T-helper 17 cell (primary cell): Measurements from ENCODE around the gene AP3S1. TPM values are rescaled to one million over a fixed set of nuclear protein-coding genes. Genes with fewer than 3 reads are reported as not detected.
"Not testable (repeated sequence)": the region's sequence is repeated elsewhere in the genome, so short reads cannot be mapped to it uniquely, and the experiment has no call there.

ENCODE experiments used
- ATAC-seq: fragments of 150-1000 bp; cut with Tn5 transposase; 2 replicates; pipeline ENCODE4 v1.10.0; 2021; ENCODE audit warnings: mild to moderate bottlenecking, moderate library complexity
- DNase-seq, 3 donors: peaks; one replicate each; pipeline versions ENCODE4 v3.0.0 to v3.0.0-alpha.2; 2020 to 2021
- H3K9me3 ChIP-seq: one replicate; pipeline ENCODE4 v1.7.0; 2013; ENCODE audit warnings: low read length, mild to moderate bottlenecking; ENCODE audit not compliant: control insufficient read depth, poor library complexity, severe bottlenecking
- H3K27ac Mint-ChIP-seq: one replicate; pipeline ENCODE4 v1.8.0; 2022; ENCODE audit warnings: mild to moderate bottlenecking, moderate library complexity, mixed read lengths
- H3K27me3 Mint-ChIP-seq: one replicate; pipeline ENCODE4 v1.8.0; 2022; ENCODE audit warnings: mixed read lengths
- H3K36me3 Mint-ChIP-seq: one replicate; pipeline ENCODE4 v1.8.0; 2022; ENCODE audit warnings: low read depth, mixed read lengths
- H3K4me1 Mint-ChIP-seq: one replicate; pipeline ENCODE4 v1.8.0; 2022; ENCODE audit warnings: mild to moderate bottlenecking, mixed read lengths
- H3K4me3 Mint-ChIP-seq: one replicate; pipeline ENCODE4 v1.8.0; 2022; ENCODE audit warnings: mild to moderate bottlenecking, moderate library complexity, mixed read lengths
- total RNA-seq, 4 donors: library from RNA in 2 of 4; stranded (reverse) in 2 of 4; gene quantifications; one replicate each; pipeline ENCODE4 v1.2.3 and lab custom pipeline; 2022 to 2026

Gene AP3S1
- total RNA-seq, 2 donors from 2014 or later, result 44.5 to 45.0 TPM

DNA sequence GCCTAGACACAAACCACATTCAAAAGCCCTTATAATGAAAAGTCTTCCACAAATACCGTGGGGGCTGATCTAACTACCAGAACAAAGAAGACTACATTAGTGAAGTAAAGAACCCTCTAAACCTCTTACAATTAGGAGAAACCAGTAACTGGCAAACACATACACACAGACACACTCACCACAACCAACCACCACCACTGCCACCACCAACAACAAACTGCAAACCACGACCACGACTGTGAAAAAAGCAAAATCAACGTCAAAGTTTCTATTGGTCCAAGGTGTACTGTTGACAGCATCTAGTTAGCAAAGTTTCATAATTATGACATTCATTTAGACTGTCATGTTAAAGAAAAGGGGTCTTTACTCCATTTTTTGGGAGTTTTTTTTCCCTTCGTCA lies 28.0 kb upstream of the AP3S1 start:
- Mint-ChIP-seq H3K27ac (no peak overlapping the region), H3K4me3 (no peak overlapping the region), H3K27me3 (peaks cover 73% of the 10 kb centered on the region), H3K4me1 (peaks cover 15% of the 10 kb centered on the region), H3K36me3 (peaks cover 3% of the 10 kb centered on the region)
- no peak for DNase-seq
- H3K9me3 ChIP-seq, result no peaks in the 10 kb centered on the region
- no peak for ATAC-seq

DNA sequence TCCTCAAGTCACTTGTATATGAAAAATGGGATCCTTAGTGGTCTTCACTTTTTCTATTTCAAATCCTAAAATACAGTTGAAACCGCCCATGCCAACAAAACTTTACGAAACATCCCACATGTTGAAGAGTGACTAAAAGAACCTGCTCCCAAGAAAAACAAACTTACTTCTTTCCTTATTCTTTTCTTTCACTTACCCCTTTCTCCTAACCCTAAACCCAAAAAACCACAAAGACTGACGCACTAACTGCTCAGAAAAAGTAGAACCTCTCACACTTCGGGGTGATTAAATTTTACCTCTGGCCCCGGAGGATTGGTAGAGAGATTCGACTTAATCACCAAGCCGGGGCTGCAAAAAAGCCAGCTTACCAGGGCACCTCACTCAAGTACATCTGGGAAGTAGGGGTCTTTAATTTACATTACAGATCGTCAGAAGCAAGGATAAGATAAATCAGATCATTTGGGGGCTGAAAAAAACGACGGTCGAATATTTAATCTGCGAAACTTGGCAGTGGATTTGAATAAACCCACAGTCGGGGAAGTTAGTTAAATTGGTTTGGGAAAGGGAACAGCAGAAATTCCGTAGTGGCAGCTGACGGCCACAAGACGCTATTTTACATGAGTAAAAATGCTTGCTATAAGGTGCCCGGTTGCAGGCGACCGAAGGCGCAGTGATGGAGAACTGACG lies 26.6 kb upstream of the AP3S1 start:
- no peaks in the 10 kb centered on the region for H3K9me3 ChIP-seq
- peaks cover 3% of the 10 kb centered on the region for H3K36me3 Mint-ChIP-seq
- peaks cover 81% of the 10 kb centered on the region for H3K27me3 Mint-ChIP-seq
- DNase-seq, result no peak
- no peak overlapping the region for H3K27ac Mint-ChIP-seq
- no peak for ATAC-seq
- H3K4me3 Mint-ChIP-seq, result peak overlapping the region; percentile 53
- H3K4me1 Mint-ChIP-seq, result peaks cover 15% of the 10 kb centered on the region

DNA sequence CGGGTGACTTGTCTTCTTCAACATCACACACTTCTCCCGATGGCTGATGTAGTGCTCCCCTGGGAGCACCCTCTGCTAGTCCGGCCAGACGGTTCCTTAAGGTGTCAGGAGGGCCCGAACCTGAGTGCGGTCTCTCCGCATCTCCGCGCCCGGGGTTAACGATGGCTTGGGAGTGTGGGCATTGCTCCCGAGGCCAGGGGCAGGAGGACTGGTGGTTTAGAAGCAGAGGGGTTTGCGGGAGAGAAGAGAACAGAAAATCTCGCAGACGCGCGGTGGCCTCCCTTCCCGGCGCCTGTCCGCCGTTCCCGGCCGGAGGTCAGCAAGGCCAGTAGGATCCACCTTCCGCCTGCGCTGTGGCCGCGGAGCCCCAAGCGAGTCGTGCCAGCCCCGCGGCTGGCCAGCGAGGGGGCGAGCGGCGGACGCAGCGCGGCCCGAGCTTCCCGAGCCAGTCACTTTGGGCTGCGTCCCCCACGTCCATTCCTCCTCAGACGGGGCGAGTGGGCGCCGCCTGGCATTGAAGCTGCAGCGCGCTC lies 26.0 kb upstream of the AP3S1 start:
- Mint-ChIP-seq H3K4me1 (peaks cover 15% of the 10 kb centered on the region), H3K36me3 (peaks cover 3% of the 10 kb centered on the region), H3K27ac (no peak overlapping the region), H3K4me3 (peak overlapping the region; percentile 83), H3K27me3 (peaks cover 85% of the 10 kb centered on the region)
- DNase-seq (no peak), ATAC-seq (peak; percentile 32)
- H3K9me3 ChIP-seq, result no peaks in the 10 kb centered on the region

- H3K4me1 Mint-ChIP-seq, result peaks cover 15% of the 10 kb centered on the region
- DNase-seq, result no peak
- H3K27ac Mint-ChIP-seq, result no peak within 1 kb of the TSS
- H3K9me3 ChIP-seq, result no peaks in the 10 kb centered on the region
- H3K4me3 Mint-ChIP-seq, result peak within 1 kb of the TSS; percentile 83
- ATAC-seq, result peak; percentile 62
- peaks cover 78% of the 10 kb centered on the region for H3K27me3 Mint-ChIP-seq
- peaks cover 3% of the 10 kb centered on the region for H3K36me3 Mint-ChIP-seq
These were observed 25.3 kb upstream of the AP3S1 start, which contains the start of gene CDO1 for GRCh38 chr5:115816226-115817081. TSS of gene CDO1 (minus strand) at chr5:115816659. CDS start at chr5:115816397, 262 bp downstream.

GRCh38 chr5:115817386-115817785 lies 24.3 kb upstream of the AP3S1 start:
- Mint-ChIP-seq H3K4me1 (peaks cover 15% of the 10 kb centered on the region), H3K27ac (no peak overlapping the region), H3K4me3 (peak overlapping the region; percentile 34), H3K27me3 (peaks cover 71% of the 10 kb centered on the region), H3K36me3 (peaks cover 3% of the 10 kb centered on the region)
- DNase-seq (no peak), ATAC-seq (no peak)
- no peaks in the 10 kb centered on the region for H3K9me3 ChIP-seq

- Mint-ChIP-seq H3K27ac (no peak overlapping the region), H3K4me1 (peaks cover 15% of the 10 kb centered on the region), H3K36me3 (peaks cover 3% of the 10 kb centered on the region), H3K27me3 (peaks cover 57% of the 10 kb centered on the region), H3K4me3 (no peak overlapping the region)
- no peak for DNase-seq
- ATAC-seq, result no peak
- H3K9me3 ChIP-seq, result no peaks in the 10 kb centered on the region
These were observed 22.9 kb upstream of the AP3S1 start for GRCh38 chr5:115818821-115819220.

- Mint-ChIP-seq H3K4me3 (no peak overlapping the region), H3K27ac (no peak overlapping the region), H3K27me3 (peaks cover 37% of the 10 kb centered on the region), H3K36me3 (no peaks in the 10 kb centered on the region), H3K4me1 (peaks cover 8% of the 10 kb centered on the region)
- ATAC-seq, result no peak
- DNase-seq, result no peak
- H3K9me3 ChIP-seq, result no peaks in the 10 kb centered on the region
These were observed 20.9 kb upstream of the AP3S1 start for GRCh38 chr5:115820846-115821245.

GRCh38 chr5:115824983-115825382 lies 16.8 kb upstream of the AP3S1 start:
- H3K27me3 Mint-ChIP-seq, DNase-seq, H3K4me1 Mint-ChIP-seq, H3K9me3 ChIP-seq, H3K36me3 Mint-ChIP-seq, ATAC-seq, H3K27ac Mint-ChIP-seq, H3K4me3 Mint-ChIP-seq: not testable (repeated sequence)

GRCh38 chr5:115825948-115826347 lies 15.8 kb upstream of the AP3S1 start:
- ATAC-seq (no peak), DNase-seq (no peak)
- Mint-ChIP-seq H3K36me3 (peaks cover 2% of the 10 kb centered on the region), H3K27me3 (no peaks in the 10 kb centered on the region), H3K4me3 (no peak overlapping the region), H3K27ac (no peak overlapping the region), H3K4me1 (no peaks in the 10 kb centered on the region)
- H3K9me3 ChIP-seq, result no peaks in the 10 kb centered on the region

DNA sequence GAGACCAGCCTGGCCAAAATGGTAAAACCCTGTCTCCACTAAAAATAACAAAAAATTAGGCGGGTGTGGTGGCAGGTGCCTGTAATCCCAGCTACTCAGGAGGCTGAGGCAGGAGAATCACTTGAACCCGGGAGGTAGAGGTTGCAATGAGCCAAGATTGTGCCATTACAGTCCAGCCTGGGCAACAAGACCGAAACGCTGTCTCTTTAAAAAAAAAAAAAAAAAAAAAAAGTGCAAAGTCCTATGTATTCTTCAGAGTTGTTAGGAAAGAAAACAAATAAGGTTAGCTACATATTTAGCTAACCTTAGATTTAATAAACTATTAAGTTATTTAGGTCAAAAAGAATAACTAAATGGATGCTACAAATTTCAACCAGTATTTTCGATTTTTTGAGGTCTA lies 11.8 kb upstream of the AP3S1 start:
- Mint-ChIP-seq H3K27me3 (no peaks in the 10 kb centered on the region), H3K4me1 (peaks cover 6% of the 10 kb centered on the region), H3K27ac (no peak overlapping the region), H3K36me3 (peaks cover 5% of the 10 kb centered on the region), H3K4me3 (no peak overlapping the region)
- no peaks in the 10 kb centered on the region for H3K9me3 ChIP-seq
- no peak for ATAC-seq
- DNase-seq, result no peak

GRCh38 chr5:115831163-115831768 lies 10.5 kb upstream of the AP3S1 start:
- Mint-ChIP-seq H3K27me3 (no peaks in the 10 kb centered on the region), H3K27ac (peak overlapping the region; percentile 41), H3K36me3 (peaks cover 10% of the 10 kb centered on the region), H3K4me3 (no peak overlapping the region), H3K4me1 (peaks cover 11% of the 10 kb centered on the region)
- no peaks in the 10 kb centered on the region for H3K9me3 ChIP-seq
- ATAC-seq (peak; percentile 73), DNase-seq (no peak)

DNA sequence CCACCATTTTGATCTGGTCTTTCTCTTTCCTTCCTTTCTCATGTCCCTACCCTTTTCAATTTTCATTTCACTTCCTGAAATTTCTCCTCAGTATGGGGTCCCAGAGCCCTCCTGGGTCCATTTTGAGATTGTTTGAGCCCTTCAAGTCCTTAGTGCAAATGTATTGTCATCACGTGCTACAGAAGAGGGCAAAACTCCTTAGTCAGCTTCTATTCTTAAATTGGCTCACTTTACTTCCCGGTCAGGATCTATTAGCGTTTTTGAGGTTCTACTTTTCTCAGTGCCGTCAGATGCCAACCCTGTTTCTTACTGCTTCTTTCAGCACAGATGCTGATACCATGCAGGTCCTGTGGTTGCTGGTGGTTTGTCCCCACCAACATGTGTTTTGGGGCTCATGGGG lies 6.3 kb upstream of the AP3S1 start:
- Mint-ChIP-seq H3K27me3 (no peaks in the 10 kb centered on the region), H3K36me3 (peaks cover 7% of the 10 kb centered on the region), H3K4me1 (peaks cover 25% of the 10 kb centered on the region), H3K27ac (peak overlapping the region; percentile 45), H3K4me3 (no peak overlapping the region)
- ATAC-seq, result no peak
- H3K9me3 ChIP-seq, result no peaks in the 10 kb centered on the region
- no peak for DNase-seq

DNA sequence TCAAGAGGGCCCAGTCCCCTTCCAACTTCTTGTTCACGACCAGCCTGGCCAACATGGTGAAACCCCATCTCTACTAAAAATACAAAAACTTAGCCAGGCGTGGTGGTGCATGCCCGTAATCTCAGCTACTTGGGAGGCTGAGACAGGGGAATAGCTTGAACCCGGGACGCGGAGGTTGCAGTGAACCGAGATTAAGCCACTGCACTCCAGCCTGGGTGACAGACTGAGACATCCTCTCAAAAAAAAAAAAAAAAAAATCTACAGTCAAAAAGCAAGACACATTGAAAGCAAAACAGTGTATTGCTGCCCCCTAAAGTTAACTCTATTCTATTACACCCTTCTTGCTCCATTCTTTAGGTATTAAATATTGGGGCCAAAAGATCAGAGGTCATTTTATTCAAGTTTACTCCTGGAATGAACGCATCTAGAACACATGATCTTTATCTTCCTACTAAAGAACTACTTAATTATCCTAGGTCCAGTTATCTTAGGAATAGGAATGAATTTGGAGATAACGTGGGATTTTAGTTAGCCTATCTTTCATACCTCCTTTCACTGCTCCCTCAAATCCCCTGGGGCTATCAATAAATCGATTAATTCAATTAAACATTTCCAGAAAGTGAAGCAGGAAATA lies 2.7 kb upstream of the AP3S1 start:
- DNase-seq (no peak), ATAC-seq (peak; percentile 39)
- peaks cover 5% of the 10 kb centered on the region for H3K36me3 Mint-ChIP-seq
- peak overlapping the region; percentile 81 for H3K4me3 Mint-ChIP-seq
- H3K9me3 ChIP-seq, result no peaks in the 10 kb centered on the region
- peak overlapping the region; percentile 63 for H3K27ac Mint-ChIP-seq
- no peaks in the 10 kb centered on the region for H3K27me3 Mint-ChIP-seq
- peaks cover 29% of the 10 kb centered on the region for H3K4me1 Mint-ChIP-seq
